NK-92 (cell line): ENCODE results near the gene OPN4.
"Not testable (repeated sequence)": the region's sequence is repeated elsewhere in the genome, so short reads cannot be mapped to it uniquely, and the experiment has no call there.

Experiments used
- DNase-seq: peaks from one replicate; lab custom pipeline; 2025; ENCODE audit not compliant: unreplicated experiment; lab: John Stamatoyannopoulos, UW

The OPN4 gene, protein sequence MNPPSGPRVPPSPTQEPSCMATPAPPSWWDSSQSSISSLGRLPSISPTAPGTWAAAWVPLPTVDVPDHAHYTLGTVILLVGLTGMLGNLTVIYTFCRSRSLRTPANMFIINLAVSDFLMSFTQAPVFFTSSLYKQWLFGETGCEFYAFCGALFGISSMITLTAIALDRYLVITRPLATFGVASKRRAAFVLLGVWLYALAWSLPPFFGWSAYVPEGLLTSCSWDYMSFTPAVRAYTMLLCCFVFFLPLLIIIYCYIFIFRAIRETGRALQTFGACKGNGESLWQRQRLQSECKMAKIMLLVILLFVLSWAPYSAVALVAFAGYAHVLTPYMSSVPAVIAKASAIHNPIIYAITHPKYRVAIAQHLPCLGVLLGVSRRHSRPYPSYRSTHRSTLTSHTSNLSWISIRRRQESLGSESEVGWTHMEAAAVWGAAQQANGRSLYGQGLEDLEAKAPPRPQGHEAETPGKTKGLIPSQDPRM

DNA sequence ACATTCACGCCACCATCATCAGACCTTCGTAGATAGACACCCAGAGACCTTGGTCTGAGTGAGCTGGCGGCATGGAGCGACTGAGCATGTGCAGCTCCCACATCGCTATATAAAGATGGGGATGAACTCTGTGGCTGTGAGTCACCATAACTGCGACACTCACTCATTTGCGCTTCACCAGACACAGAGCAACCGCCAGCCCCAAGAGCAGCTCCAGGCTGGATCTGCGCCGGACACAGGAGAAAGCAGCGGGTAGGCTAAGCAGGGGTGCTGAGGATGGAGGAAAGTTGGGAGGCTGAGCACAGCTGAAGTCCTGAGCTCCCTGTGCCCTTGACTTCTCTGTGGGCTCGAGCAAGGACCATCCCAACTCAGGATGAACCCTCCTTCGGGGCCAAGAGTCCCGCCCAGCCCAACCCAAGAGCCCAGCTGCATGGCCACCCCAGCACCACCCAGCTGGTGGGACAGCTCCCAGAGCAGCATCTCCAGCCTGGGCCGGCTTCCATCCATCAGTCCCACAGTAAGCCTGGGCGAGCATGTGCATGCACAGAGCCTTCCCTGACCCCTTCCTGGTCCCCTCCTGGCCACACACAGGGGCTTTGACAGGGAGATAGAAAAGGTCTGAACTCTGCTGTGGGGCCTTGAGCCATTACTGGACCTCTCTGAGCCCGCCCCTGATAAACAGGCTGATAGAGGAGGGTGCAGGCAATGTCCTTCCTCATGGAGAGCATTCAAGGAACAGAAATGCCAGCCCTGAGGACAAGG, at the start of gene OPN4:
Gene OPN4, plus strand, starts transcription at position 137 of the 762 bp plus-strand sequence. Its CDS starts 237 bp downstream, at position 374.
- DNase-seq: no peak

DNA sequence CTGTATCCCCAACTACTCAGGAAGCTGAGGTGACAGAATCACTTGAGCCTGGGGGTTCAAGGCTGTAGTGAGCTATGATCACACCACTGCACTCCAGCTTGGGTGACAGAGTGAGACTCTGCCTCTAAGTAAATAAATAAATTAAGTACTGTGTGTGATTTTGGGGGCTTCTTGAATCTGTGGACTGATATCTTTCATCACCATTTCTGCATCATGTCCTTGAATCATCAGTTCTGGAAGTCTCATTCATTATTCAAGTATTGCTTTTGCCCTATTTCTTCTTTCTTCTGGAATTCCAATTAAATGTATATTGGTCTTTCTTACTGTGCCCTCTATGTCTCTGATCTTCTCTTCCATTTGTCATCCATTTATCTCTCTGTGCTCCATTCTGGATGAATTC, 46.7 kb upstream of the OPN4 start:
- no peak for DNase-seq

DNA sequence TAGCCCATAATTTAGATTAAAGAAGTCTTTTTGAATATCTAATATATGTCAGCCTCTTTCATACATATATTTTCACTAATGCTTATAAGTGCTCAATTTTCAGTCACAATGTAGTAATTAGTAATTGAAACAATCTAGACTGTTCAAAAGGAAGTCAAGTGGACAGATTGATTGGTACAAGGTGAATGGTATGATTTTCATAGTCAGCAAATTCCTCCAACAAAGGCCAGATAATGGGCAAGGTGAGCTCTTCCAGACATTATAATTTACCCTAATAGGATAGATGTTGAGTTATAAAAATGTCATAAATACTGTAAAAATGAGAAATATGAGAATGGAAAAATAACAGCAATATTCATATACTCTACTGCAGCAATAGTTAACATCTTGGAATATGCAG, 44.4 kb upstream of the OPN4 start:
- DNase-seq: no peak

DNA sequence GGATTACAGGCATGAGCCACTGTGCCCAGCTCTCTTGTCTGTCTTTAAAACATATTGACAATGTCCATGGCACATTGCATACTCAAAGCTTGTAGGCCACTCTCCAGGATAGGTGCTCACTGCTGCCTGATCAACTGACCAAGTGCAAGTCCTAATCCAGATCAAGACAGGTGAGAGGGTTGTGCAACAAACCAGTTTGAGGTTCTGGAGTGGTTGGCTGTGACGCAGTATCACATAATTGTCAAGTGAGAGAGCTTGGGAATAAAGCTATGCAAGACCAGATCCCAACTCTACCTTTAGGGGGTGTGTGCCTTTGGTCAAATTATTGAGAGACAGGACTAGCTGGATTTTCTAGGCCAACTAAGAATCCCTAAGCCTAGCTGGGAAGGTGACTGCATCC, 43.0 kb upstream of the OPN4 start:
- DNase-seq: no peak

DNA sequence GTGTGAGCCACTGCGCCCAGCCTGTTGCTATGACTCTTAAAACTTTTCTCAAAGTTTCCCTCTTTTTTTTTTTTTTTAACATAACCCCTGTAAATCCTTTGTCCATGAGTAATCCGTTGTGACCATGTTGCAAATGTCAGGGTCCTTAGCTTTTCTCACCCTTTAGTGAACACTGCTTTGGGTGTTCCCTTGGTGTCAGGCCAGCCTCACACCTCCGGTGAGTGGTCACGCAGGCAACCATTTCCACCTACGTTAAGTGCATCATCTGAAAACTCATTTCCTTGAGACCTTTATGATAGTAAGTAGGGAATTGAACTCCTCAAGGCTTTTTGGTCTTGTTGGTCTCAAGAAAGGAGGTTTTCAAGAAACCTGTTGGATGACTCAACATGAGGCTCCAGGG, 41.3 kb upstream of the OPN4 start:
- DNase-seq: no peak

DNA sequence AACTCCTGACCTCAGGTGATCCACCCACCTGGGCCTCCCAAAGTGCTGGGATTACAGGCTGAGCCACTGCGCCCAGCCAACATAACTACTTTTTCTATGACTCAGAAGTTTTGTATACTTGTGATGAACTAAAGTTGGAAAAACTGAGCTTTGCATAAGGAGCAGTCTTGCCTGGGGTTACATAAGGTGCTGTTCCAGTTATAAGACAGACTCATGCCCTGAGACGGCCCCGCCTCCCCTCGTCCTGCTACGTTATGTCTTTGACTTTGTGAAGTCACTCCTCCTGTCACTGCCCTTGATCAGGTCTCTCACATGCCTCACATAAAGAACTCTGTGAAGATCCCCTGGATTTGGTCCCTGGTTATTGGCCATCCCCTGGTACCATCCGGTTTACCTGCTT, 40.4 kb upstream of the OPN4 start:
- DNase-seq: no peak

DNA sequence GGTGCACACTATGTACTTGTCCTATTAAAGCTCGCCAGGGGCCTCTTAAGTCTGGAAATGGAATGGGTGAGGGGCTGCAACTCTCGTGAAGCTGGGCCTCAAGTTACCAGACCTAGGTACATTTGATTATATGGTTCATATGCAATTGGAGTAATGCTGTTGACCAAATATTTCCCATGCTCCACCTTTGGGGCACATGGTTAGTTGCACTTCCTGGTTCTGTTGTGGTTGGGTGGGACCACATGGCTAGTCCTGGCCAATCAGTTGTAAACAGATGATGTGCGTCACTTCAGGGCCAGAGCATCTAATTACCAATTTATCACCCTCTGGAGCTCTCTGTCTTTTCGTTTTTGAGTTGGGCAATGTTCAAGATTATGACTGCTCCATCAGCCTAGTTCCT, 39.5 kb upstream of the OPN4 start:
- no peak for DNase-seq

DNA sequence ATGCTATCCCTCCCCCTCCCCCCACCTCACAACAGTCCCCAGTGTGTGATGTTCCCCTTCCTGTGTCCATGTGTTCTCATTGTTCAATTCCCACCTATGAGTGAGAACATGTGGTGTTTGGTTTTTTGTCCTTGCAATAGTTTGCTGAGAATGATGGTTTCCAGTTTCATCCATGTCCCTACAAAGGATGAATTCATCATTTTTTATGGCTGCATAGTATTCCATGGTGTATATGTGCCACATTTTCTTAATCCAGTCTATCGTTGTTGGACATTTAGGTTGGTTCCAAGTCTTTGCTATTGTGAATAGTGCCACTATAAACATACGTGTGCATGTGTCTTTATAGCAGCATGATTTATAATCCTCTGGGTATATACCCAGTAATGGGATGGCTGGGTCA, 37.1 kb upstream of the OPN4 start:
- not testable (repeated sequence) for DNase-seq

DNA sequence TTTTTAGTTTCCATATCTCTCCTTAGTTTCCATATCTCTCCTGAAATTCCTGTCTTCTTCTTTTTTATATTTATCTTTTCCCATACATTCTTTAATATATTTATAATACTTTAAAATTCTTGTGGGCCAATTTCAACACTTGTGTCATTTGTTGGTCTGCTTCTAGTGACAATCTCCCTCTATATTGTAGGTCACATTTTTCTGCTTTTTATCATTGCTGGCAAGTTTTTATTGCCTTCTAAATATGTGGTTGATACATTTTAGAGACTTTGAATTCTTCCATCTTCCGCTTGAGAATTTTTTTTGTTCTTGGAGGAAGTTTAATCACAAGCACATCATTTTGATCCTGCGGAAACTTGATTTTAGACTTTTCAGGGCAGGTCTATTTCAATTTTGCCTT, 26.0 kb upstream of the OPN4 start:
- DNase-seq: no peak

DNA sequence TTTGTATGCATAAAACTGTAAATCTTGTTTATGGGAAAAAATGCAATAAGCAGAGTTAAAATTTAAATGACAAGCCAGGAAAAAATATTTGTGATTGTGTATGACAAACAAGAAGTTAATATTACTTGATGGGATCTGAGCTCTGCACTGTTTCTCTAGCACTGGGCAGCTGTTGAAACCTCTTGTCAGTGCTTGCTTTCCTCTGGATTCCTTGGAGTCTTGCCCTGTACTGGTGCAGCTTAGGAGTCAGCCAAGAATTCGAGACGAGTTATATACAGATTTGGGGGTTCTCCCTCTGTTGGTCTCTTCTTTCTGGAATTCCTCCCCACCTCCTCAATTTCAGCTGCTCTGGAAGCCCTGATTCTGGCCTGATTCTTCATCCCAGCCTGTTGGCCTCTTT, 24.3 kb upstream of the OPN4 start:
- DNase-seq: no peak

DNA sequence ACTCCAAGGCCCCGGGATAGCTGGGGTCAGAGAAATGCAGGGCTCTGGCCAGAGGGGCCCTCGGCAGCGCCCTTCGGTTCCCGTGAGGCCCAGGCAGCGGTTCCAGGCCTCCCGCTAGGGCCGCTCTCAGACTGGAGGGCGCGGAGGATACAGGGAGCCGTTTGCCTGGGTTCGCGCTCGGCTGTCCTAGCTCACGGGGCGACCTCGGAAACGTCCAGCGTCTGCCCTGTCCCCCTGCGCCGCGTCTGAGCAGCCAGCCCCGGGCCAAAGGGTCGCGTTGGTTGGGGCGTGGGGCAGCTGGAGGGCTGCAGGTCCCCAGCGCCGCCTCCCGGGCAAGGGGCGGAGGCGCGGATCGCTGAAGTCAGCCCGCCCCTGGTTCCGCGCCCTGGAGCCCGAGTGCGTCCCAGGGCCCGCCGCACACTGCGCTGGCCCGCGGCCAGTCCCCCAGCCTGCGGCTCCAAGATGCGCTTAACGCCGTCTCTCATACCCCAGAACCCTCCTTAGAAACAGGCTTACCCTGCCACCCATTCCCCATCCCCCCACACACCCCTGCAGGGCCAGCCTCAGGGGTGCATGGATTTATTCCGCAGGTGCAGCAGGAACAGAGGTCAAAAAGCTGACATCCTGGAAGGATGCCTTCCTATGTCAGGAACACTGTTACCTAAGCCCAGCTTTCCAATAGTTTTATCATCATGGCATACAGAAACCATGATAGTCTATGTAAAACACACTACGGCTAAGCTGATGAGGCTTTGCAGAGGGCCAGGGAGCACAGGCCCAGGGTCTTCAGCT, 22.1 kb upstream of the OPN4 start:
- DNase-seq: no peak

DNA sequence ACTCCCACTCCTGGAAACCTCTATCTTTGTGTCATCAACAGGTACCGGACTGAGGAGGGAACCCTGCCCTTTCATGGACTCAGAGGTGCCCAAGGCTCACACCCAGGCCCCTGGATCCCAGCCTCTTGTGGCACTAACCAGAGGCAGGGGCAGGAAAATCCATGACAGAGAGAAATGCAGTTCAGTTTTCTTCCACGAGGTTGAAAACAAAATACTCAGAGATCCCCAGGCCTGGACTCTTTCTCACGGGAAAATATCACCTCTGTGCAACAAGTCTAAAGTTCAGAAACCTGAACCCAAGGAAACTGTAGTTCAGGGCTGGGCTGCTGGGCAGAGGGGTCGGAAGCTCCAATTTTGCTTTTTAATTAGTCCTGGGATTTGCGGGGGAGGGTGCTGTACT, 21.4 kb upstream of the OPN4 start:
- DNase-seq: no peak

DNA sequence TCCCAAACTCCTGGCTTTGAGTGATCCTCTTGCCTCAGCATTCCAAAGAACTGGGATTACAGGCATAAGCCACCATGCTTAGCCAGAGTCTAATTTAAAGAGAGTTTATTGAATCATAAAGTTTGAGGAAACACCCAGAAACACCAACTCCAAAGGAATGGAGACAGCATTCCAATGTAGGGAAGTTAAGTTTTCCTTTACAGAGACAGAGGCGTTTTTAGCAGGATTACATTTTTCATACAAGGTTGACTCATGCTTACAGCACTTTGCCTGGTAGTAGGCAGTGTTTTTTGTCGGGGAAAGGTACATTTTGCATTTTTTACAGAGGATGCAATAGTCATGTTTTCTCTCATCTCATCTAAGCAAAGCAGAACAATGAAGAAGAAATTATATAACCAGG, 18.9 kb upstream of the OPN4 start:
- no peak for DNase-seq

DNA sequence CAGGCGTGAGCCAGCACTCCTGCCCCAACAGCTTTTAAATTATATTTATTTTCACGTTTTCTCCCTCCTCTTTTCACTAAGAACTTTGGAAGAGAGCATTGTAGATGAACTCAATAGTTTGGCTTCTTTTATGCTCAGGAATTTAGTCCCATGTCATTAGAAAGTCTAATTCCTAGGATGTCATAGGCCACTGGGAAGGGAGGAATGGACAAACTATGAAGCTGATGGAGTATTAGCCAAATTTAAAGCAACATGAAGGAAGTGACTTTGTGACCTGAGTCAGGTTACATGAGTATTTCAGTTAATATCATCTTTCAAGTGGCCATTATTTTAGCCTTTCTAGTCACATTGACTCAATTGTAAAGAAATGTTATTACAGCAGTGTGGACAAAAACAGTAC, 18.0 kb upstream of the OPN4 start:
- no peak for DNase-seq

DNA sequence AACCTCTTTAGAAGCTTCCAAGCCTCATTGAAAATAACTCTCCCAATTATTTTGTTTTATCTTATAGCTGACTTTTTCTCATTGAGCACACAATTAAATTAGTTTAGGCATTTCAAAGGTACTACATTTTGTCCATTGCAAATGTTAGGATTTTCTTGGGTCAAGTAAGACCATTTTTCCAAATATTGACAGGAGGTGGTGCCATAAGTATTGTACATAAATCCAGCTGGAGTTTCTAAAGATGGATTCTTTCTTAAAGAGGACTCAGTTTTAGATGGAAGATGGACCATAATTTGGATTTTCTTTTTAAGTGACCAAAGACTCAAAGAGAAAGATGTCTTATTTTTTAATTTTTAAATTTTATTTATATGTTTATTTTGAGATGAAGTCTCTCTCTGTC, 12.3 kb upstream of the OPN4 start:
- DNase-seq: no peak

DNA sequence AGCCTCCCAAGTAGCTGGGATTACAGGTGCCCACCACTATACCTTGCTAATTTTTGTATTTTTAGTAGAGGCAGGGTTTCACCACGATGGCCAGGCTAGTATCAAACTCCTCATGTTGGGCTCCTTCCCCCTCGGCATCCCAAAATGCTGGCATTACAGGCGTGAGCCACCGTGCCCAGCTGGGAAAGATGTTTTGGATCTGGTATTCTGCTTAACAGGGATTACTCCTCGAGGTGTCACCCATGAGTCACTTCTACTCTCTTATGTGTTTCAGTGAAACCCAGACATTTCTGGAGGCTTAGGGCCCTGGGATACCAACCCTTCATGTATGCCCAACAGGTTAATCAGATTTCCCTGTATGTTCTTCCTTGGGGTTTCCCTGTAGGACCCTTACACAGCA, 11.8 kb upstream of the OPN4 start:
- no peak for DNase-seq

DNA sequence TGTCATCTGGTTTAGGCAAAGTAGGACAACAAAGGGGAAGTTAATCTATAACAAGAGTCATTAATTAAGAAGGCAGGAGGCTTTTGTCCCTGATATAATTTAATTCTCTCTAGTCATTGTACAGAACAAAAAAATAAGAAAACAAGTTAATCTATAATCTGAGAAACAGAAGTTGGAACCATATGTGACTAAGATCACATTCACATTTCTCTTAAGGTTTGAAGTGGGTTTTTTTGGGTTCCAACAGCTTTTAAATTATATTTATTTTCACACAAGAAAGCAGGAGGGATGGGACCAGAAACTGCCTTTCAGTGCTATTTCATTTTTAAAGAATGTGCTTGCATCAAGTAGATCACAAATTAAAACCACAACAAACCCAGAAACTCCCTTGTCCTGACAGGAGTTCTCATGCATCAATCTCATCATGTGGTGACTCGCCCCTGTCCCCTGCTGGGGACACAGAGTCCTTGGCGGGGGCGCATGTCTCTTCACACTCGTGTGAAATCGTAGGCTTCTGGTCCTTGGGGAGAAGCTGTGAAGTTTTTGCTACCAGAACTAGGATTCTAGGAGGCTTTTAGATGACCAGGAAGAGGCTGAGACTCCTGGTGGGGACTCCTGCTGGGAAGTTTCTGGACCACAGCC, 10.1 kb upstream of the OPN4 start:
- no peak for DNase-seq

DNA sequence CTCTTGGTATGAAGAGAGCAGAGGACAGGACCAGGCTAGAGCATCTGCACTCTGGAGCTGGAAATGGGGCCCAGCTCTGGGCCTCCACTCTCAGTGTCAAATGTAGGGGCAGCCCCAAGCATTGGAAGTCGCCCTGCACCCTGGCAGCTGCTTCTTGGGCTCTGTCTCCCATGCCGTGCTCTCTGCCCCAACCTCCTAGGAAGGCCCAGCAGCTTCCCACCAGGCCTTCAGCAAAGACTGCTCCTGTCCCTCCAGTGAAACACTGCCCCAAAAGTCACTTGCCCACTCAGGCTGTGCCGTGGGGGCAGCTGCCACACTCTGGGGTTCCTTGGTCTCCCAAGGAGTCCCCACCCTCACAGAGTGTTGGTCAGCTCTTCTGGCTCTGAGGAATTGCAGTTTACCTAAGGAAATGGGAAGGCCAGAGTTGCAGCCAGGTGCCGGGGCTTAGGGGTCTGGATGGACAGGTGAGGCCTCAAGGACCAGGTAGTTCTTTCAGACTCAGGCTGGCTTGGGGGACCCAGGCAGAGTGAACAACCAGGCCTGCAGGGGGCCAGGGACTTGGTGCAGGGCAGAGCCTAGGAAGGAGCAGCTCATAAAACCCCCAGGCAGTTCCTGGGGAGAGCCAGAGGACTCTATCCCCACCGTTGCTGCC, 9.4 kb upstream of the OPN4 start:
- no peak for DNase-seq

DNA sequence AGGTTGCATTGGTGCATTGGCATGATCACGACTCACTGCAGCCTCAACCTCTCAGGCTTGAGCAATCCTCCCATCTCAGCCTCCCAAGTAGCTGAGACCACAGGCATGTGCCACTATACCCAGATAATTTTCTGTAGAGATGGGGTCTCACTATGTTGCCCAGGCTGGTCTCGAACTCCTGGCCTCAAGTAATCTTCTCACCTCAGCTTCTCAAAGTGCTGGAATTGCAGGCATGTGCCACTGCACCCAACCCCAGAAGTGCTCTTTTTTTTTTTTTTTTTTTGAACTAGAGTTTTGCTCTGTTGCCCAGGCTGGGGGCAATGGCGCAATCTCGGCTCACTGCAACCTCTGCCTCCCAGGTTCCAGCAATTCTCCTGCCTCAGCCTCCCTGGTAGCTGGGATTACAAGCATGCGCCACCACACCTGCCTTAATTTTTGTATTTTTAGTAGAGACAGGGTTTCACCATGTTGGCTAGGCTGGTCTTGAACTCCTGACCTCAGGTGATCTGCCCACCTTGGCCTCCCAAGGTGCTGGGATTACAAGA, 8.7 kb upstream of the OPN4 start:
- not testable (repeated sequence) for DNase-seq

DNA sequence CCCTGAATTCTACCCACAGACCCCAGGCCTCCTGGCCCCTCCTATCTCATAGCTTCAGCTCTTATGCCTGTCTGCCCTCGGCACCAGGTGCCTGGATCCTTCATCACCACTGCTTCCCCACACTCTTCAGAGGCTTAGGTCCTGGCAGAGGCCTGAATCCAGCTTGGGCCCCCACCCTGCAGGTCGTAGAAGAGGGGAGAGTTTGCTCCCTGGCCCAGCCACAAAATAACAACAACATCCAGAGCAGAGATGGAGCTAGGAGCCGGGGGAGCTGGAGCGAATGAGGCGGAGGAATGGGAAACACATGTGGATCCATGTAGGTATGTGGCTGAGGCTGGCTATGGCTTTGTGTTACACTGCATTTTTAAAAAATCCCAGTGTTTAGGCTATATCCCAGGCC, 7.8 kb upstream of the OPN4 start:
- no peak for DNase-seq
